ENCODE data around the gene DOCK11. TPM values are rescaled to one million over a fixed set of nuclear protein-coding genes. Genes with fewer than 3 reads are reported as not detected.

Gene DOCK11
- total and polyA plus RNA-seq, 9 of the 15 experiments (the other 6 are each of a cell fraction or from before 2014, with no cell fraction given), result 41.8 to 77.8 (median 50.9) TPM

DNA sequence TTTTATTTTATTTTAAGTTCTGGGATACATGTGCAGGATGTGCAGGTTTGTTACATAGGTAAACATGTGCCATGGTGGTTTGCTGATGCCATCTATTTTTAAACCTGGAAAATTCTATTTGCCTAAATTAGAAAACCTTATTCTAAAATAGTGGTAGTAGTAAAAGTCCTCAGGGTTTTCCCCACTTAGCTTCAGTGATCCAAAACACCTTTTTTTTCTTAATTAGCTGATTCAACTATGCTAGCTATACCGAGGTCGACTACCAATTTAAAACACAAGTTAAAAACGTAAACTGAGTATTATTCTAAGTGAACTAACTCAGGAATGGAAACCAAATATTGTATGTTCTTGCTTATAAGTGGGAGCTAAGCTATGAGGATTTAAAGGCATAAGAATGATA lies 161.8 kb downstream of the DOCK11 start (continued):
- TF ChIP-seq, protein P1, sequence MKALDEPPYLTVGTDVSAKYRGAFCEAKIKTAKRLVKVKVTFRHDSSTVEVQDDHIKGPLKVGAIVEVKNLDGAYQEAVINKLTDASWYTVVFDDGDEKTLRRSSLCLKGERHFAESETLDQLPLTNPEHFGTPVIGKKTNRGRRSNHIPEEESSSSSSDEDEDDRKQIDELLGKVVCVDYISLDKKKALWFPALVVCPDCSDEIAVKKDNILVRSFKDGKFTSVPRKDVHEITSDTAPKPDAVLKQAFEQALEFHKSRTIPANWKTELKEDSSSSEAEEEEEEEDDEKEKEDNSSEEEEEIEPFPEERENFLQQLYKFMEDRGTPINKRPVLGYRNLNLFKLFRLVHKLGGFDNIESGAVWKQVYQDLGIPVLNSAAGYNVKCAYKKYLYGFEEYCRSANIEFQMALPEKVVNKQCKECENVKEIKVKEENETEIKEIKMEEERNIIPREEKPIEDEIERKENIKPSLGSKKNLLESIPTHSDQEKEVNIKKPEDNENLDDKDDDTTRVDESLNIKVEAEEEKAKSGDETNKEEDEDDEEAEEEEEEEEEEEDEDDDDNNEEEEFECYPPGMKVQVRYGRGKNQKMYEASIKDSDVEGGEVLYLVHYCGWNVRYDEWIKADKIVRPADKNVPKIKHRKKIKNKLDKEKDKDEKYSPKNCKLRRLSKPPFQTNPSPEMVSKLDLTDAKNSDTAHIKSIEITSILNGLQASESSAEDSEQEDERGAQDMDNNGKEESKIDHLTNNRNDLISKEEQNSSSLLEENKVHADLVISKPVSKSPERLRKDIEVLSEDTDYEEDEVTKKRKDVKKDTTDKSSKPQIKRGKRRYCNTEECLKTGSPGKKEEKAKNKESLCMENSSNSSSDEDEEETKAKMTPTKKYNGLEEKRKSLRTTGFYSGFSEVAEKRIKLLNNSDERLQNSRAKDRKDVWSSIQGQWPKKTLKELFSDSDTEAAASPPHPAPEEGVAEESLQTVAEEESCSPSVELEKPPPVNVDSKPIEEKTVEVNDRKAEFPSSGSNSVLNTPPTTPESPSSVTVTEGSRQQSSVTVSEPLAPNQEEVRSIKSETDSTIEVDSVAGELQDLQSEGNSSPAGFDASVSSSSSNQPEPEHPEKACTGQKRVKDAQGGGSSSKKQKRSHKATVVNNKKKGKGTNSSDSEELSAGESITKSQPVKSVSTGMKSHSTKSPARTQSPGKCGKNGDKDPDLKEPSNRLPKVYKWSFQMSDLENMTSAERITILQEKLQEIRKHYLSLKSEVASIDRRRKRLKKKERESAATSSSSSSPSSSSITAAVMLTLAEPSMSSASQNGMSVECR (CRISPR knock-in tag; IDR thresholded peaks at IDR 0.05), result no peak
- TF ChIP-seq MEF2D (tag; conservative IDR thresholded peaks at IDR 0.05; ENCODE audit: low read depth) (no peak), RAD21 (CRISPR knock-in tag; conservative IDR thresholded peaks at IDR 0.05 in 1 of 2, IDR thresholded peaks at IDR 0.05 in 1 of 2) (no peak), HNRNPL (IDR thresholded peaks at IDR 0.05; ENCODE audit: low read depth, low read length) (no peak), ZNF146 (CRISPR knock-in tag; IDR thresholded peaks at IDR 0.05; ENCODE audit: unreplicated experiment) (no peak), ZNF444 (CRISPR knock-in tag; IDR thresholded peaks at IDR 0.05) (no peak), POLR3G (IDR thresholded peaks at IDR 0.05; ENCODE audit: extremely low read depth, insufficient read length, insufficient replicate concordance) (no peak)
- TF ChIP-seq, protein P2, sequence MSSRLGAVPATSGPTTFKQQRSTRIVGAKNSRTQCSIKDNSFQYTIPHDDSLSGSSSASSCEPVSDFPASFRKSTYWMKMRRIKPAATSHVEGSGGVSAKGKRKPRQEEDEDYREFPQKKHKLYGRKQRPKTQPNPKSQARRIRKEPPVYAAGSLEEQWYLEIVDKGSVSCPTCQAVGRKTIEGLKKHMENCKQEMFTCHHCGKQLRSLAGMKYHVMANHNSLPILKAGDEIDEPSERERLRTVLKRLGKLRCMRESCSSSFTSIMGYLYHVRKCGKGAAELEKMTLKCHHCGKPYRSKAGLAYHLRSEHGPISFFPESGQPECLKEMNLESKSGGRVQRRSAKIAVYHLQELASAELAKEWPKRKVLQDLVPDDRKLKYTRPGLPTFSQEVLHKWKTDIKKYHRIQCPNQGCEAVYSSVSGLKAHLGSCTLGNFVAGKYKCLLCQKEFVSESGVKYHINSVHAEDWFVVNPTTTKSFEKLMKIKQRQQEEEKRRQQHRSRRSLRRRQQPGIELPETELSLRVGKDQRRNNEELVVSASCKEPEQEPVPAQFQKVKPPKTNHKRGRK (tag; IDR thresholded peaks at IDR 0.05), result no peak
- TF ChIP-seq, protein P3, sequence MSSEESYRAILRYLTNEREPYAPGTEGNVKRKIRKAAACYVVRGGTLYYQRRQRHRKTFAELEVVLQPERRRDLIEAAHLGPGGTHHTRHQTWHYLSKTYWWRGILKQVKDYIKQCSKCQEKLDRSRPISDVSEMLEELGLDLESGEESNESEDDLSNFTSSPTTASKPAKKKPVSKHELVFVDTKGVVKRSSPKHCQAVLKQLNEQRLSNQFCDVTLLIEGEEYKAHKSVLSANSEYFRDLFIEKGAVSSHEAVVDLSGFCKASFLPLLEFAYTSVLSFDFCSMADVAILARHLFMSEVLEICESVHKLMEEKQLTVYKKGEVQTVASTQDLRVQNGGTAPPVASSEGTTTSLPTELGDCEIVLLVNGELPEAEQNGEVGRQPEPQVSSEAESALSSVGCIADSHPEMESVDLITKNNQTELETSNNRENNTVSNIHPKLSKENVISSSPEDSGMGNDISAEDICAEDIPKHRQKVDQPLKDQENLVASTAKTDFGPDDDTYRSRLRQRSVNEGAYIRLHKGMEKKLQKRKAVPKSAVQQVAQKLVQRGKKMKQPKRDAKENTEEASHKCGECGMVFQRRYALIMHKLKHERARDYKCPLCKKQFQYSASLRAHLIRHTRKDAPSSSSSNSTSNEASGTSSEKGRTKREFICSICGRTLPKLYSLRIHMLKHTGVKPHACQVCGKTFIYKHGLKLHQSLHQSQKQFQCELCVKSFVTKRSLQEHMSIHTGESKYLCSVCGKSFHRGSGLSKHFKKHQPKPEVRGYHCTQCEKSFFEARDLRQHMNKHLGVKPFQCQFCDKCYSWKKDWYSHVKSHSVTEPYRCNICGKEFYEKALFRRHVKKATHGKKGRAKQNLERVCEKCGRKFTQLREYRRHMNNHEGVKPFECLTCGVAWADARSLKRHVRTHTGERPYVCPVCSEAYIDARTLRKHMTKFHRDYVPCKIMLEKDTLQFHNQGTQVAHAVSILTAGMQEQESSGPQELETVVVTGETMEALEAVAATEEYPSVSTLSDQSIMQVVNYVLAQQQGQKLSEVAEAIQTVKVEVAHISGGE (CRISPR knock-in tag; IDR thresholded peaks at IDR 0.05), result no peak
